T-helper 22 cell (primary cell): ENCODE results near the gene ITM2C.

Experiments
- DNase-seq: peaks from one replicate; pipeline ENCODE4 v3.0.0-alpha.2; 2020; ENCODE audit warnings: low read depth

The ITM2C gene

GRCh38 chr2:230852113-230852512 is 12.6 kb upstream of the ITM2C start:
- no peak for DNase-seq

- no peak for DNase-seq
Measured at GRCh38 chr2:230861552-230862255, 3.0 kb upstream of the ITM2C start.

- DNase-seq = no peak
Measured at GRCh38 chr2:230862292-230862691, 2.5 kb upstream of the ITM2C start.

- DNase-seq = no peak
Measured at GRCh38 chr2:230863031-230863430, 1.7 kb upstream of the ITM2C start.

GRCh38 chr2:230863442-230864121 is 1.2 kb upstream of the ITM2C start:
- DNase-seq = no peak

- DNase-seq = no peak
Measured at GRCh38 chr2:230864122-230864604, 579 bp upstream of the ITM2C start.

GRCh38 chr2:230865307-230865765 is 594 bp downstream of the ITM2C start:
- DNase-seq = no peak

- no peak for DNase-seq
Measured at GRCh38 chr2:230865766-230866755, 1.3 kb downstream of the ITM2C start.

- peak; percentile 54 for DNase-seq
Measured at GRCh38 chr2:230866756-230867523, 2.2 kb downstream of the ITM2C start.

GRCh38 chr2:230868161-230868946 is 3.6 kb downstream of the ITM2C start:
- no peak for DNase-seq

GRCh38 chr2:230868947-230869913 is 4.5 kb downstream of the ITM2C start:
- DNase-seq = no peak

GRCh38 chr2:230869914-230870543 is 5.3 kb downstream of the ITM2C start:
- DNase-seq = no peak

GRCh38 chr2:230870544-230871360 is 6.0 kb downstream of the ITM2C start:
- DNase-seq = no peak

- DNase-seq = no peak
Measured at GRCh38 chr2:230871361-230872150, 6.8 kb downstream of the ITM2C start.

- DNase-seq = no peak
Measured at GRCh38 chr2:230872151-230872967, 7.6 kb downstream of the ITM2C start.

GRCh38 chr2:230872968-230873660 is 8.4 kb downstream of the ITM2C start:
- DNase-seq = no peak
